RPMI8226 (cell line): Measurements from ENCODE around the gene UBE2L3.
"Not testable (repeated sequence)": the region's sequence is repeated elsewhere in the genome, so short reads cannot be mapped to it uniquely, and the experiment has no call there.

Experiments
- DNase-seq: peaks from one replicate; pipeline ENCODE4 v3.0.0-alpha.2; 2015

The UBE2L3 gene

DNA sequence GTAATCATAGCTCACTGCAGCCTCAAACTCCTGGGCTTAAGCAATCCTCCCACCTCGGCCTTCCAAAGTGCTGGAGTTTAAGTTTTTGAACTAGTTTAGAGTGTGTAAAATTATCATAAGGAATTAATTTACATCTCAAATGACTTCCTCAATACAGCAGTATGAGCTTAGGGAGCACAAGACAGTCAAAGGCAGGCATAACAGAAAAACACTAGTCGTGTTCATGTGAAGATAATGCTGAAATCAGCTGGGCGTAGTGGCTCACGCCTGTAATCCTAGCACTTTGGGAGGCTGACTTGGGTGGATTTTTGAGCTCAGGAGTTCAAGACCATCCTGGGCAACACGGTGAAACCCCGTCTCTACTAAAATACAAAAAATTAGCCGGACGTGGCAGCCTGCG lies 36.5 kb downstream of the UBE2L3 start:
- DNase-seq: no peak

DNA sequence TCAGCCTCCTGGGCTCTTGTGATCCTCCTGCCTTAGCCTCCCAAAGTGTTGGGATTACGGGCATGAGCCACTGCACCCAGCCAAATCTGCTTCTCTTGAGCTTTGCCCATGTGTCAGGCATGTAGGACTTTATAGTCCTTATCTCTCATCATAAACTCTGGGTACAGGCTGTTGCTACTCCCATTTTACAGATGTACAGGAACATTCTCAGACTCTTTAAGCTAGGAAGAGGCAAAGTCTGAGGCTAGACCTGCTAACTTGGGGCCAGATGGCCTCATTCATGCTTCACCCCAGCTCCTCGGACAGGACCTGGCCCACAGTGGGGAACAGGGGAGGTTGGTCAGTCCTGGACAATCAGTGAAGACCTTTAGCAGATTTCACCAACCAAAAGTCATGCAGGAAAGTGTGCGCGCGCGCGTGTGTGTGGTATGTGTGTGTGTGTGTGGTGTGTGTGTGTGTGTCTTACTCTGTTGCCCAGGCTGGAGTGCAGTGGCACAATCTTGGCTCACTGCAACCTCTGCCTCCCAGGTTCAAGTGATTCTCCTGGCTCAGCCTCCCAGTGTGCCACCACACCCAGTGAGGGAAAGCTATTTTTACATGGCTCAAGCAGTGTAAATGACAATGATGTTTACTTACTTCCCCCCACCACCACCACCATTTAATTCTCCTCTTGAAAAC lies 38.5 kb downstream of the UBE2L3 start:
- DNase-seq: no peak

DNA sequence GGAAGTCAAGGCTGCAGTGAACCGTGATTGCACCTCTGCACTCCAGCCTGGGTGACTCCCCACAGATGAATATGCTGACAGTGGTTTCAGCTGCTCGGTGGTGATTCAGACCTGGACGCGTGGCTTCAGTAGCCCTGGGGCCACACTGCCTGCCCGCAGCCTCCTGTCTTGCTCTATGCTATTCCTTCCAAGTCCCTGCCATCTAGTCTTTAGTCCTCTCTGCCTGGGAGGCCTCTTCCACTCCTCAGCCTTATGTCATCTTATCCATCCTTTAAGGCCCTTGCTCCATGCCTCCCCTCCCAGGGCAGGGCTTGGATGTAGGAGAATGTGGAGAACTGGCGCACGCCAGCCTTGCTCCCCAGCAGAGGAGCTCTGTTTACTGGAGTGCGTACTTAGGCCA lies 39.3 kb downstream of the UBE2L3 start:
- DNase-seq: no peak

DNA sequence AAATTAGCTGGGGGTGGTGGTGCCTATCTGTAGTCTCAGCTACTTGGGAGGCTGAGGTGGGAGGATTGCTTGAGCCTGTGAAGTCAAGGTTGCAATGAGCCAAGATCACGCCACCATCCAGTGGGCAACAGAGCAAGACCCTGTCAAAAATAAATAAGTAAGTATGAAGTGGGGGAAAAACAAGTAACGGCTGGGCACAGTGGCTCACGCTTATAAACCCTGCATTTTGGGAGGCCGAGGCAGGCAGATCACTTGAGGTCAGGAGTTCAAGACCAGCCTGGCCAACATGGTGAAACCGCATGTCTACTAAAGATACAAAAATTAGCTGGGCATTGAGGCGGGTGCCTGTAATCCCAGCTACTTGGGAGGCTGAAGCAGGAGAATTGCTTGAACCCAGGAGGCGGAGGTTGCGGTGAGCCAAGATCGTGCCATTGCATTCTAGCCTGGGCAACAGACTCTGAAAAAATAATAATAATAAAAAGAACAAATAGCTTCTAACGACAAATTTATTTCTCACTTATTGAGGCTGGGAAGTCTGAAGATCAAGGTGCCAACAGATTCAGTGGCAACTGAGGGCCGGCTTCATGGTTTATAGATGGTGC lies 42.1 kb downstream of the UBE2L3 start:
- not testable (repeated sequence) for DNase-seq

DNA sequence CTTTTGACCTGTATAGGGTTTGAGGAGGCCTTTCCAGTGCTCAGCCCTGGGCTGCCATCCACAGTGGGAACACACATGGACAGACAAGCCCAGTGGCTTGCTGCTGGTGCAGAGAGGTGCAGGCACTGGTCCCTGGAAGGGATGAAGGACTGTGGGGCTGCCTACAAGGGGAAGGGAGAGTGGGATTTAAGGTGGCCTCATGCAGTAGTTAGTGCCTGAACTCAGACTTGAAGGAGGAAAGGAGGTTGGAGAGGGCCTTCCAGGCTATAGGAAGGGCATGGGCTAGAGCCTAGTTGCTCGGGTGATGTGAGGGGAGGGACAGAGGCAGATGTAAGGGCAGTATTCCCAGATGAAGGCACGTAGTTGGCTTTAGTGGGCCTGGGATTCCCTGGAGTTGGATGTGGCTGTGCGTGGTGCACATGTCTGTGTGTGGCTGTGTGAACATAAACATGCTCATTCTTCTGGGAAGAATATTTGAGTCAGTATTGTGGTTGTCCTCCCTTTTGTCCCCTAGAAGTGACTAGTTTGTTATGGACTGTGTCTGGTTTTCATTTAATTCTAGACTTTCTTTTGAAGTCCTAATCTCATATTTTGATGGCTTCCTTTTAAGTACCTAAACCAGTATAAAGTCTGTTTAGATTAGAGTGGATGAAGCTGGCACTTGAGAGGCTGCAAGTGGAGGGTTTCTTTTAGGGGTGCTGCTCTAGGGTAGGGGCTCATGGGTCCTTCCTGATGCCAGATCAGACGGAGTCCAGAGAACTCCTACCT lies 43.9 kb downstream of the UBE2L3 start:
- no peak for DNase-seq

DNA sequence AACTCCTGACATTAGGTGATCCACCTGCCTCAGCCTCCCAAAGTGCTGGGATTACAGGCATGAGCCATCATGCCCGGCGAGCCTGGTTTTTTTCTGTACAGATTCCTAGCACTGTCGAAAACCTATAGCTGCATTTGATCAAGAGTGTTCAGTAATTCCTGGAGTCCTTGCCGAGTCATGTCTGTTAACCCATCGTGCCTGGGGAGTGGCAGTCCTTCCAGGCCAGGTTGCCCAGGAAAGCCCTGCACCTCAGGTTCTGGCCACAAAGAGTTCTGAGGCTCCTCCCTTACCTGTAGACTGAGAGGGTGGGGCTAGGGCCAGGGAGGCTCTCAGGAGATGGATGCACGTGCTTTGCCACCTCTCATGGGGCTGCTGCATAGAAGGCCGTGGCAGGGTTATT lies 45.3 kb downstream of the UBE2L3 start:
- DNase-seq: no peak

DNA sequence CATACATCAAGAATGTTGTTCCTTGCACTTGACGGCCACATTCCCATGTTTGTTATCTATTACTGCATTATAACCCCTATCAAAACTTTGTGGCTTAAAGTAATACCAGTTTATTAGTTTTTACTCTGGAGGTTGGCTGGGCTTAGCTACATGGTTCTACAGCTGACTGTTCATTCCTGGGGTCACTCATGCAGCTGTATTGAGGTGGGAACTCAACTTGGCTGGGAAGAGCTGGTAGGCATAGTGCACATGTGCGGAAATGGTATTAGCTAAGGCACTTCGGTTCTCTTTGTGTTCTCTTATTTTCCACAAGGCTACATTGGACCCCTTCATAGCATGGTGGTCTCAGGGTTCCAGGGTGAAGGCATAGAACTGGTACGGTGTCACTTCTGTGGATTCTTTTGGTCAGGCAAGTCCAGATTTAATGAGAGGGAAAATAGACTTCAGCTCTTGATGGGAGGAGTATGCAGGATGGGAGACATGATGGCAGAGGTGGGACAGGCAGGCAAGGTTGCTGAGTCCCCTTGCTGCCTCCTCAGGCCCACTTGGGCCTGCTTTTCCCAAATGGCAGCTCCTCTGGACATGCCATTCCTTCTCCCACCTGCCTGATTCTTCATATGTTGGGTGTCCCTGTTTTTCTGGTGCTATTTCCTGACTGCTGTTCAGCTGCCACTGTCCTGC lies 46.2 kb downstream of the UBE2L3 start:
- DNase-seq: no peak

DNA sequence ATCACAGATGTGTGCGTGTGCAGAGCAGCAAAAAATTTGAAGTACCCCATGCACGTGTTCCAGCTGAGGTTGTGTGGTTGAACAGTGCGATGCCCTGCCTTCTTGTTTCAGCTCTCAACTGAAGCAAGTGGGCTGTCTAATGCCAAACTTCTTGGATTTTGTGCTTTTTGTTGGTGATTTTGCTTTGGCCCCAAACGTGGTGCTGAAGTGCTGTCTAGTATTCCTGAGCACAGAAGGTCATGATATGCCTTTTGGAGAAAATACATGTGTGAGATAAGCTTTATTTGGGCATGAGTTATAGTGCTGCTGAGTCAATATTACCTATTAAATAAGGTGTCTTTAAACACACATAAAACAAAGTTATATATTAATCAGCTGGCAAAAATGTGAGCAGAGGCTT lies 48.2 kb downstream of the UBE2L3 start:
- DNase-seq: no peak

DNA sequence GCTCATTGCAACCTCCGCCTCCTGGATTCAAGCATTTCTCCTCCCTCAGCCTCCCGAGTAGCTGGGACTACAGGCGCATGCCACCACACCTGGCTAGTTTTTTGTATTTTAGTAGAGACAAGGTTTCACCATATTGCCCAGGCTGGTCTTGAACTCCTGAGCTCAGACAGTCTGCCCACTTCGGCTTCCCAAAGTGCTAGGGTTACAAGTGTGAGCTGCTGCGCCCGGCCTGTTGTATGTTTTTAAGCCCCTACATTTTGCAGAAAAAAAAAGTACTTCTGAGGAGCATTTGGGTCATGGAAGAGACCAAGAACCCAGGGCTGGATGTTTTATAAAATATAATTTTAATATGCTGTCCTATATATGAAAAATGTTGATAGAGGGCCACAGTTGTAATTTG lies 49.8 kb downstream of the UBE2L3 start:
- not testable (repeated sequence) for DNase-seq

DNA sequence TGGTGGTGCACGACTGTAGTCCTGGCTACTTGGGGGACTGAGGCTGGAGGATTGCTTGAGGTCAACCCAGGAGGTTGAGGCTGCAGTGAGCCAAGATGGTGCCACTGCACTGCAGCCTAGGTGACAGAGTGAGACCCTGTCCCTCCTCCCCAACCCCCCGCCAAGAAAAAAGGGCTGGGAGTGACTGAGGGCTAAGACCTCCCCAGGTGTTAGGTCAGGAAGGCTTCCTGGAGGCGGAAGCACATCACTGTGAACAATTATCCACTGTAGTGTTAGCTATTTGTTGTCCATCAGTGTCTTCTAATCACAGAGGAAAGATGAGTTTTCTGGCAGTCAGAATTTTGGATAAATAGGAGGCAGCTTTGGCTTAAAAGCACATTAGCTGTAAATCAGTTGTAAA lies 53.5 kb downstream of the UBE2L3 start:
- DNase-seq: no peak

DNA sequence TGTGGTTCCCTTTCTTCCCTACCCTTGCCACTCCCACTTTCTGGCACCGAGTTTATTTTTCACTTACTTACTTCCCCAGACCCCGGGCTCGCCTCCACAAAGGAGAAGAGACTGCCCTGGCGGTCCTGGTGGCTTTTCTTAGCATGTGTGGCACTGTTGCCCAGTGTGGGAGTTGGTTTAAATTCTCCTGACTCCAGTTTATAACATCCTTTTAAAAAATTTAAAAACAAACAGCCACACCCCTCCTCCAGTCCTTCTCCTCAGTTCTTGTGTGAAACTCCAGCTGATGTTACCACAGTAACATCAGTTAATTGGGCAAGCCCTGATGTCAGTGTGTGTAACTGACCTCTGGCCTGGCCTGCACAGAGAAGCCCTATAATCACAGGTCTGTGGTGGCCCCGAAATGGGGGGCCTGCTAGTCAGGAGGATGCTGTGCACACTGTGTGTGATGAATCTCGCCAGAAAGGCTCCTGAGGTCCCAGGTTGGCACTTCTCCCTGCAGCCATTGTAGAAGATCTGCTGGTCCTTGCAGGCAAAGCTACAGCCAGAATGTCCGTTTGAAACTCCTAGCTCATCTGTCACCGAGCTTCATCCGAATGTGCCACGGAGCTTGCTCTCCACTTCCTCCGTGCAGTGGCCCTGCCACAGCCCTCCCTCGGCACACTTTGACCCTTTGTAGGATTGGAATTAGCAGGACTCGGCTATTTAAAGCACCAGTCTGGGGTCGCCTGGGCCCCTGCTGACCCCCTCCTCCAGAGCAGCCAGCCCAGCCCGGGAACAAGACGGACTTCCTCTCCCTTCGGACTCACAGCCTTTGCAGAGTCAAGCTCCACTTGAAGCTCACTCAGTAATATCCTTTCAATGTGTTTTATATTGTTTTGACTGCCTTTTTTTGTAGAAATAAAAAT lies 54.8 kb downstream of the UBE2L3 start:
- no peak for DNase-seq

DNA sequence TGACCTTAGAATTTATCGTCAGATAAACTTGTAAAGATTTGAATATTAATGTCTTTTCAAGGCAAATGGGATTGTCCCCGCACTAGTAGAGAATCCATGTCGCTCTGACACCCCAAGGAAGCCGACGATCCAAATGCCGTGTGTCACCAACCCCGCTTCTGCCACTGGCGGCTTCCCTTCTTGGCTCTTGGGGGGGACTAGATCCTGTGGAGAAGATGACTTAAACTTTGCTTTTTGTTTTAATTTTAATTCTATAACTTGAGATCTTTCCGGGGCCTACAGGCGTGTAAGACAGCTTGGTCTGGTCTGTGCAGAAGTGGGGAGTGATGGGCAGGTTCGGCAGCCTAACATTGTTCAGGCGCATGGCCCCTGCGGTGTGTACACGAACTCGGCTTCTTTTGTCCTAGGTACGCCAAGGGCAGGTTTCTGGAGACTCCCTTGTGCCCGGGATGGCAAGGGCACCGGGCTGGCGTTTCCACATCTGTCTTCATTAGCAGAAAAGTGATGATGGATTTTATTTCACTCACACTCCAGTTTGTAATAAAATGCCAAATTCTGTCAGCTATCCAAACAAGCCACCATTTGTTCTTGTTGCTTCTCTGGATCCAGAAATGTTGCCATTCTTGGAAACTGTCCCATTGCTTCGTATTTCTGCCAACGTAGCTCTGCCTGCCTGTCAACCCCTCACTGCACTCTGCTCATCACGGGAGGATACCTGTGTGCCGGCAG lies 55.6 kb downstream of the UBE2L3 start:
- DNase-seq: no peak

DNA sequence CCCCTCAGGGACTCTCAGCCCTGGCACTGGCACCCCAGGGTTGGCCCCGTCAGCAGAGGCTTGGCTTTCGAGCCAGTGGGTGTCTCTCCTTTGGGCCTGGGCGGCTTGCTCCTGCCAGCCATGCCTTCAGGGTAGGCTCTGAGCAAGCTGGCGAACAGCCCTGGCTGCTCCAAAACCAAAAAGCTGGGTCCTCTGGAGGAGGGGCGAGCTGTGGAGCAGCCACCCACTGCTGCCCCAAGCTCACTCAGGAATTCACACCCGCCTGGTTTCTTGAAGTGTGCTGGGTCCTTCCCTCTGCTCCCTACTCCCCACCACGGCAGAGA lies 56.1 kb downstream of the UBE2L3 start:
- no peak for DNase-seq

DNA sequence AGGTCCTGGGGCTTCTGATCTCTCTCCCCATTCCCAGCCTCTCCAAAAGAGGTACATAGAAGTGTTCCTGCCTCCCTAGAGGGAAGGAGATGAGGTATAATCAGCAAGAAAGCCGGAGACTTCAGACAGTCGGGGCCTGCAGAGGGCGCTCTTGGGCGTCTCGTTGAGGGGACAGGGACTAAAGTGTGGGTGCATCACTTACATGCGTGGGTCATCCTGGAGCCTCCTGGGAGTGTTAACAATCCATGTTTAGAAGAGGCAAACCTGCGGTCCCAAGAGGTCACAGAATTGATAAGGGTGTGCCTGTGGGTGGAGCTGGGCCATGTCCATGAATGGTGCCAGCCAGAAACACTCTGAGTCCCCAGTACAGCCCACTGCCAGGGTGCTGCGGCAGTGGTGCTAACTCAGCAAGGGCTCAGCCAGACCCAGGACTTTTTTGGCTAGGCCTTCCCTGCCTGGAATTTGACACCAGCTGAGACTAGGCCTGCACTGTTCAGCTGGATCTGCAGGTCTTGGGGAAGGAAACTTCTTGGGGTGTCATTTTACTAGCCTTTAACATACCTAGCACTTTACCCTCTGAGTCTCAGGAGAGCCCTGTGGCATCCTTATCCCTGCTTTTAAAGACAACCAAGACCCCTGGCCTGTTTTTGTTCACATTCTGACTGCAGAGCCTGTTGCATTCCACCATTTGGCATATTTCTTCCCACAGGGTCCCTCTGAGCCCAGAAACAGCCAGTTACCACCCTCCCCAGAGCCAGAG lies 56.8 kb downstream of the UBE2L3 start:
- DNase-seq: peak; percentile 30

DNA sequence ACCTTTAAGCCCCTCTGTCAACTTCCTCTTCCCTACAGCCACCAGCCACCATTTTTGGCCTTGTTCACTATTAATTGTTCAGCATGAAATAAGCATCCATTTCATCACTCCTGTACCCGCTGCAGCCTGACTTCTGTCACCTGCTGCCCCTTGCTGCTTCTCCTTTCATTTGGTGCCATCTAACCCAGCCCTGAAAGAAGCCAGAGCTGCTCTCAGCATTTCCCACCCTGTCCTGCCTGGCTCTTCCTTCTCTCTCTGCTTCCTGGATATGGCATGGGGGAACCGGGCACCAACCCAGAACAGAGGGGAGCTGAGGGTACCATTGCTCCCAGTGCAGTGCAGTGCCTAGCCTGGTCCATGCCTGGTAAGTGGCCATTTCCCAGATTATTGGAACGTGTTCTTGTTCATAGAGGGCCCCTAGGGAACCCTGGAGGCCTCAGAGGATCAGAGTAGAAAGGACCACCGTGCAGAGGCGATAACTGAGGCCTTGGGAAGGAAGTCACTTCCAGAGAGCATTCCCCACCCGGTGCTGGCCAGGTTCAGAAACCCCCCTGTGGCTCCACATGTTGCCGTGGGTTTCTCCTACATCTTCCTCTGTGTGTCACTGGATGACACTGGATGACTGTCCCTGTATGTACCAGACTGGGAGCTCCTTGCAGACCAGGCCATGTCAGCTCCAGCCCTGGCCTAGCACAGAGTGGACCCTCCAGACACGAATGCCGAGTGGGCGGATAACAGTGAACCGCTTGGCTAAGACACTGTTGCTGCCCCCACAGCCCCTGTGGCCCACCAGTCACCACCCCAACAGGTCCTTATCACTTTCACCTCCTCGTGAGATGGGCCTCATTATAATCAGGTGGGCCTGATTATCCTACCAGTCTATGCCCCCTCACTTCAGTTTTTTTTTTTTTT lies 57.6 kb downstream of the UBE2L3 start:
- DNase-seq: no peak

DNA sequence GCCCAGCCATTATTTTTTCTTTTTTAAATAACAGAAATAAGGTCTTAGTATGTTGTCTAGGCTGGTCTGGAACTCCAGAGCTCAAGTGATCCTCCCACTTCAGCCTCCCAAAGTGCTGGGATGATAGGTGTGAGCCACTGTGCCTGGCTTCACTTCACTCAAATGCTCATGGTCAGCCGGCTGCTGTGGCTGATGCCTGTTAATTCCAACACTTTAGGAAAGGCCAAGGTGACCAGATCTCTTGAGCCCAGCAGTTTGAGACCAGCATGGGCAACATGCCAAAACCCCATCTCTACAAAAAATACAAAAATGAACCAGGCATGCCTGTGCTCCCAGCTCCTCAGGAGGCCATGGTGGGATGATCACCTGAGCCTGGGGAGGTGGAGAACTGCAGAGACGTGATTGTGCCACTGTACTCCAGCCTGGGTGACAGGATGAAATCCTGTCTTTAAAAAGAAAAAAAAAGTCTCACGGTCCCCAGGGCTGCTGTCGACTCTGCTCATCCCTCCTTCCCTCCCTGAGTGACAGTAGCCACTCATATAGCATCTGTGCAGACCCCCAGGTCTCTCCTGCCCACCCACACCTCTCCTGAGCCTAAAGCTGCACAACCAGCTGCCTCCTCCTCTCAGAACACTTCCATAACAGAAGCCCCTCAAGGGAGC lies 58.7 kb downstream of the UBE2L3 start:
- DNase-seq: no peak

DNA sequence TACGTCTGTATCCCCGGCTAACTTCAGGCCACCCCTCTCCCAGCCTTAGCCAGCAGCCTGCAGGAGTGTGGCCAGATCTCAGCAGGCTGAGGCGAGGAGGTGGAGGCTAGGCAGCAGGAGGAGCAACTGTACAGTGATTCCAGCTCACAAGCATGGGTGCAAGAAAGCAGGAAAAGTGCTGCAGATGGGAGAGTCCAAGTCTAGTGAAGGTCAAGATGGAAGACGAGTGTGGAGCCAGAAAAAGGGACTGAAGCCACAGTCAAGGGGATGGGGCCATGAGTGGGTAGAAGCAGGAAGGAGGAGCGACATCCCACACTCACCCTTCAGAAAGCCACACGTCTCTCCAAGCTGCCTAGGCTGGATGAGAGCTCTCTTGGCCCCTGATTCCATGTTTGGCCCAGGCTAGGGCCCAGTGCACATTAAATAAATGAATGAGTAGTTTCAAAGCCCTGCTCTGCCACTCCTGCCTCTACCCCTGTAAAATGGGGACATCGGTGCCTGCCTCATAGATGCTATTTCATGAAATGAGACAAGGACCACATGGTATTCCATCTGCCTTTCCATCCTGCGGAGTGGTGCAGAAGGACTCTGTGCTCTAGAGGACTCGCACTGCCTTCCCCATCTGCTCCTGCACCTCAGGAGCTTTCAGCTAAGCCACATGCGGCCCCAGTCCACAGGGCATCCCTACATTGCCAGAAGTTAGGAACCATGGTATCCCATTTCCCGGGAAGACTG lies 59.4 kb downstream of the UBE2L3 start:
- no peak for DNase-seq

DNA sequence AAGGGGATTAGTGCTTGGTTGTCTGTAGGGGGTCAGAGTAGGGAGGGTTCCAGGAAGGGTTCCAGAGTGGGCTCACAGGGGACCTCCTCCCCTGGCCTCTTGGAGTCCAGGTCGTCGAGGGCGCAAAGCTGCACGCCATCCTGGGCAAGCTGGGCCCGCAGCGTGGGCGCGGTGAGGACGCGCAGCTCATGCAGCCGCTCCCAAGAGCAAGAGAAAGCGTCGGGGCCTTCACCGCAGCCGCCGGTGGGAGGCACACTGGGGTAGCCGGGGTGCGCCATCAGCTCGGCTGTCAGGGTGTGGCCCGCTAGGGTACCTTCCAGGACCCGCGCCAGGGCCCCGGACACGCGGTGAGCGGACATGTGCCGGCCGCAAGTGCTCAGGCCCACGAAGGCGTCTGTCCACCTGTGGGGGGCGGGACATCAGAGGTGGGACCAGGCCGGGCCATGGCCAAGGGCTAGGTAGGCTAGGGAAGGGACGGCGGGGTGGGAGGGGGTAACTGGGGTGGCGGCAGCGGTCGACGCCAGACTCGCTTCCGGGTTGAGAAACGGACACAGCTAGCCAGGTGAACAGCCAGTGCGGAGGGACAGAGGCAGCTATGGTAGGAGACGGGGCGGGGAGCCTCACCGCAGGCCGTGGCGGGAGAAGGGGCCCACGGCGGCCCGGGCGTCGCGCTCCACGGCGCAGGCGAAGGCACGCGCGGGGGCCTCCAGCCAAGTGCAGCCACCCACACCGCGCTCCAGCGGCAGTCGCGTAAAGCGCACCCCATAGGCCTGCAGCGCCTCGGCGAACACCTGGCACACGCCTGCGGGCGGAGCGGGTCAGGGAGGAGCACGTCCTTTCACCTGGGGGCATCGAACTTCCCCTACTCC lies 61.1 kb downstream of the UBE2L3 start:
- no peak for DNase-seq
